SK-N-SH (cell line): ENCODE measurements around the gene MRPL36. TPM values are rescaled to one million over a fixed set of nuclear protein-coding genes. Genes with fewer than 3 reads are reported as not detected.

Experiments used
- CTCF ChIA-PET: fragments of 300-600, 350-600 bp; formaldehyde crosslinking; extraction: SDS; loops from one replicate; lab custom pipeline; 2021; lab: Yijun Ruan, JAX
- POLR2A ChIA-PET: fragments of 350-600 bp; sonication (Branson Sonifier 250); formaldehyde crosslinking; extraction: SDS; loops from one replicate; lab custom pipeline; 2020; ENCODE audit warnings: antibody characterized with exemption, inconsistent platforms; lab: Yijun Ruan, JAX
- DNase-seq: peaks from one replicate; pipeline ENCODE4 v3.0.0; 2012
- H2AFZ ChIP-seq: fragments of 200-600 bp; sonication (generic); 2 replicates; pipeline ENCODE4 v1.8.1; 2016; ENCODE audit warnings: antibody characterized with exemption, mild to moderate bottlenecking, low read depth
- H3F3A ChIP-seq: fragments of 200-600 bp; sonication (generic); replicated peaks from 2 replicates; pipeline ENCODE3; 2016; ENCODE audit warnings: antibody characterized with exemption, mild to moderate bottlenecking; ENCODE audit not compliant: insufficient read depth
- H3K27ac ChIP-seq, 2 experiments: fragments of 200-500 bp in 1 of 2; fragments of 200-600 bp in 1 of 2; sonication (Bioruptor generic) in 1 of 2; sonication (generic), shearing (Covaris generic) in 1 of 2; 2 replicates each; pipeline versions ENCODE4 v1.5.1 to v1.6.1; 2014 to 2016; ENCODE audit warnings: low read depth in 2 of 2, inconsistent platforms in 1 of 2, low read length in 1 of 2, mild to moderate bottlenecking in 1 of 2, mixed read lengths in 1 of 2
- H3K27me3 ChIP-seq: fragments of 200-600 bp; sonication (generic), shearing (Covaris generic); 2 replicates; pipeline ENCODE4 v1.6.1; 2016; ENCODE audit warnings: mixed run types; ENCODE audit not compliant: insufficient read depth
- H3K36me3 ChIP-seq, 2 experiments: fragments of 200-500 bp in 1 of 2; fragments of 200-600 bp in 1 of 2; sonication (Bioruptor generic) in 1 of 2; sonication (generic) in 1 of 2; replicated peaks in 1 of 2; 2 replicates each; pipeline versions ENCODE3 to v1.5.1; 2014 to 2016; ENCODE audit warnings: low read length in 1 of 2, mild to moderate bottlenecking in 1 of 2; ENCODE audit not compliant: insufficient read depth in 2 of 2, control insufficient read depth in 1 of 2
- H3K4me1 ChIP-seq, 2 experiments: fragments of 200-500 bp in 1 of 2; fragments of 200-600 bp in 1 of 2; sonication (Bioruptor generic) in 1 of 2; sonication (generic), shearing (Covaris generic) in 1 of 2; 2 replicates each; pipeline versions ENCODE4 v1.5.1 to v1.6.1; 2014 to 2016; ENCODE audit warnings: low read depth in 1 of 2, low read length in 1 of 2, mixed run types in 1 of 2; ENCODE audit not compliant: insufficient read depth in 2 of 2, control insufficient read depth in 1 of 2
- H3K4me2 ChIP-seq: fragments of 200-600 bp; sonication (generic), shearing (Covaris generic); 2 replicates; pipeline ENCODE4 v1.6.1; 2017; ENCODE audit warnings: mixed run types
- H3K4me3 ChIP-seq, 2 experiments: fragments of 200-500 bp in 1 of 2; fragments of 200-600 bp in 1 of 2; sonication (Bioruptor generic) in 1 of 2; sonication (generic), shearing (Covaris generic) in 1 of 2; 2 replicates each; pipeline versions ENCODE4 v1.5.1 to v1.8.1; 2014 to 2016; ENCODE audit warnings: low read depth in 2 of 2, inconsistent platforms in 1 of 2, low read length in 1 of 2, mild to moderate bottlenecking in 1 of 2, mixed read lengths in 1 of 2, moderate library complexity in 1 of 2
- H3K79me2 ChIP-seq: fragments of 200-600 bp; sonication (generic); 2 replicates; pipeline ENCODE4 v1.8.1; 2017; ENCODE audit warnings: mild to moderate bottlenecking; ENCODE audit not compliant: insufficient read depth
- H3K9ac ChIP-seq: fragments of 200-600 bp; sonication (generic); 2 replicates; pipeline ENCODE4 v1.6.1; 2017; ENCODE audit warnings: mixed run types
- H3K9me2 ChIP-seq: fragments of 200-600 bp; sonication (generic); 2 replicates; pipeline ENCODE4 v1.6.1; 2017; ENCODE audit warnings: mixed run types
- H3K9me3 ChIP-seq: fragments of 200-600 bp; sonication (generic); 2 replicates; pipeline ENCODE4 v1.6.1; 2017; ENCODE audit warnings: mixed run types, mild to moderate bottlenecking, moderate library complexity
- H4K20me1 ChIP-seq: fragments of 200-600 bp; sonication (generic); 2 replicates; pipeline ENCODE4 v1.6.1; 2017; ENCODE audit warnings: mild to moderate bottlenecking, mixed run types; ENCODE audit not compliant: insufficient read depth
- ELF1 ChIP-seq: IDR thresholded peaks from 2 replicates; pipeline ENCODE4 v1.4.0; 2012
- EP300 ChIP-seq, 2 experiments: IDR thresholded peaks; 2 replicates each; pipeline versions ENCODE4 v1.4.0 to v1.6.1; 2012; ENCODE audit warnings: borderline replicate concordance in 1 of 2, low read depth in 1 of 2, low read length in 1 of 2
- EZH2phosphoT487 ChIP-seq: fragments of 200-600 bp; sonication (generic); IDR thresholded peaks from 2 replicates; pipeline ENCODE4 v1.6.1; 2017; ENCODE audit warnings: low read depth, mixed run types, mild to moderate bottlenecking, antibody characterized with exemption, moderate library complexity, borderline replicate concordance
- FOSL2 ChIP-seq: IDR thresholded peaks from 2 replicates; pipeline ENCODE4 v1.4.0; 2012; ENCODE audit warnings: low read depth, mild to moderate bottlenecking, moderate library complexity, borderline replicate concordance
- GABPA ChIP-seq: IDR thresholded peaks from 2 replicates; pipeline ENCODE4 v1.4.0; 2012; ENCODE audit warnings: low read depth, mild to moderate bottlenecking
- IRF3 ChIP-seq: fragments of 150-350 bp; IDR thresholded peaks from 2 replicates; pipeline ENCODE4 v1.6.1; 2016; ENCODE audit warnings: mild to moderate bottlenecking, low read depth, low read length
- JUND ChIP-seq: IDR thresholded peaks from 2 replicates; pipeline ENCODE4 v1.4.0; 2012
- NFIC ChIP-seq: IDR thresholded peaks from 2 replicates; pipeline ENCODE4 v1.4.0; 2012; ENCODE audit warnings: borderline replicate concordance
- NRF1 ChIP-seq: IDR thresholded peaks from 2 replicates; pipeline ENCODE4 v1.6.1; 2012; ENCODE audit warnings: low read depth, mild to moderate bottlenecking, low read length
- POLR2AphosphoS5 ChIP-seq: IDR thresholded peaks from 2 replicates; pipeline ENCODE4 v1.6.1; 2012; ENCODE audit warnings: low read depth, low read length
- RAD21 ChIP-seq: IDR thresholded peaks from 2 replicates; pipeline ENCODE4 v1.6.1; 2012; ENCODE audit warnings: mild to moderate bottlenecking, low read length
- REST ChIP-seq: IDR thresholded peaks from 2 replicates; pipeline ENCODE4 v1.6.1; 2012; ENCODE audit warnings: mild to moderate bottlenecking, low read depth, low read length, moderate library complexity
- RXRA ChIP-seq: IDR thresholded peaks from 2 replicates; pipeline ENCODE4 v1.4.0; 2012; ENCODE audit warnings: low read depth, mild to moderate bottlenecking, borderline replicate concordance
- SIN3A ChIP-seq: IDR thresholded peaks from 2 replicates; pipeline ENCODE4 v1.6.1; 2012; ENCODE audit warnings: low read depth, mild to moderate bottlenecking, low read length, moderate library complexity, borderline replicate concordance
- SMC3 ChIP-seq: IDR thresholded peaks from 2 replicates; pipeline ENCODE4 v1.6.1; 2012; ENCODE audit warnings: low read depth, low read length, improper control_type of control experiment
- TAF1 ChIP-seq: IDR thresholded peaks from 2 replicates; pipeline ENCODE4 v1.6.1; 2012; ENCODE audit warnings: low read depth, mild to moderate bottlenecking, low read length, moderate library complexity, borderline replicate concordance
- TEAD4 ChIP-seq: IDR thresholded peaks from 2 replicates; pipeline ENCODE4 v1.4.0; 2012; ENCODE audit warnings: mild to moderate bottlenecking, borderline replicate concordance; ENCODE audit not compliant: insufficient read depth
- WGBS: methylation state at CpG from one replicate; pipeline ENCODE4 v1.1.6; 2017; ENCODE audit warnings: low lambda C conversion rate; 5-methylcytosine and 5-hydroxymethylcytosine counted together
- polyA plus RNA-seq, 3 experiments: library from polyadenylated mRNA; depleted of rRNA; stranded (reverse); fragments of >200 nt; gene quantifications; 2 replicates each; pipeline ENCODE4 v1.2.3, GENCODE V29; 2012
- TF ChIP-seq, protein P1 (sequence below): IDR thresholded peaks from 2 replicates; pipeline ENCODE4; 2012

Gene MRPL36
- polyA plus RNA-seq, 1 of the 3 experiments (the other 2 are of a cell fraction) = 78.4 TPM

- Histone ChIP-seq H2AFZ (no peak overlapping the region), H3K79me2 (peaks cover 20% of the 10 kb centered on the region), H3K9me2 (no peaks in the 10 kb centered on the region), H3K4me3 (no peak overlapping the region), H3F3A (no peaks in the 10 kb centered on the region), H3K27me3 (no peaks in the 10 kb centered on the region), H4K20me1 (no peaks in the 10 kb centered on the region), H3K27ac (no peak overlapping the region), H3K36me3 (peaks cover 12 to 22% of the 10 kb centered on the region in 2 experiments), H3K9ac (no peak overlapping the region), H3K9me3 (no peaks in the 10 kb centered on the region), H3K4me2 (no peak overlapping the region), H3K4me1 (peaks cover 5 to 23% of the 10 kb centered on the region in 2 experiments; a peak in 2 of 4 replicates)
- DNase-seq = no peak
- CTCF ChIA-PET = no interaction called here
- TF ChIP-seq IRF3 = no peak
- TF ChIP-seq FOSL2 = no peak
- TF ChIP-seq TAF1 = no peak
- no peak for TF ChIP-seq TEAD4
- no peak for TF ChIP-seq POLR2AphosphoS5
- no peak for TF ChIP-seq SIN3A
- TF ChIP-seq JUND = no peak
- no peak for TF ChIP-seq ELF1
- no peak for TF ChIP-seq REST
- WGBS = 82% methylated on average over 2 of the region's 8 CpGs
- POLR2A ChIA-PET = no interaction called here
Observed at GRCh38 chr5:1795931-1796330, 3.7 kb downstream of the MRPL36 start.

GRCh38 chr5:1795506-1795905 is 4.1 kb downstream of the MRPL36 start:
- DNase-seq = no peak
- Histone ChIP-seq H3K36me3 (peaks cover 12 to 22% of the 10 kb centered on the region in 2 experiments), H3K4me3 (no peak overlapping the region), H3K4me2 (no peak overlapping the region), H2AFZ (no peak overlapping the region), H3K4me1 (peaks cover 5 to 19% of the 10 kb centered on the region in 2 experiments; a peak in 2 of 4 replicates), H3K9me2 (no peaks in the 10 kb centered on the region), H3K79me2 (peaks cover 16% of the 10 kb centered on the region), H3K27me3 (no peaks in the 10 kb centered on the region), H3K9ac (no peak overlapping the region), H3K27ac (no peak overlapping the region)
- WGBS = 80% methylated on average over 11 of the region's 13 CpGs
- POLR2A ChIA-PET = no interaction called here
- TF ChIP-seq FOSL2 (no peak), NFIC (no peak), TAF1 (no peak), REST (no peak), RXRA (no peak), EP300 (IDR thresholded peaks at IDR 0.05; ENCODE audit: borderline replicate concordance in 1 of 2, low read depth in 1 of 2, low read length in 1 of 2) (no peak), EZH2phosphoT487 (no peak), SMC3 (no peak), RAD21 (no peak), NRF1 (no peak), GABPA (no peak), SIN3A (no peak)
- TF ChIP-seq, protein P1, sequence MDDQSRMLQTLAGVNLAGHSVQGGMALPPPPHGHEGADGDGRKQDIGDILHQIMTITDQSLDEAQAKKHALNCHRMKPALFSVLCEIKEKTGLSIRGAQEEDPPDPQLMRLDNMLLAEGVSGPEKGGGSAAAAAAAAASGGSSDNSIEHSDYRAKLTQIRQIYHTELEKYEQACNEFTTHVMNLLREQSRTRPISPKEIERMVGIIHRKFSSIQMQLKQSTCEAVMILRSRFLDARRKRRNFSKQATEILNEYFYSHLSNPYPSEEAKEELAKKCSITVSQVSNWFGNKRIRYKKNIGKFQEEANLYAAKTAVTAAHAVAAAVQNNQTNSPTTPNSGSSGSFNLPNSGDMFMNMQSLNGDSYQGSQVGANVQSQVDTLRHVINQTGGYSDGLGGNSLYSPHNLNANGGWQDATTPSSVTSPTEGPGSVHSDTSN = no peak
- TF ChIP-seq, all 33 proteins: peak for 0
- Histone ChIP-seq H3F3A (peaks cover 2% of the 10 kb centered on the region), H4K20me1 (no peaks in the 10 kb centered on the region), H3K9me3 (no peaks in the 10 kb centered on the region)
- CTCF ChIA-PET = interaction anchor here (0.6 kb wide), 1 partner anchor 443 kb away, joined by 3 read pairs; no protein-coding TSS in a partner anchor
